Stomach (tissue), 4 donors: ENCODE measurements around the gene TAF11L11.
"Not testable (repeated sequence)": the region's sequence is repeated elsewhere in the genome, so short reads cannot be mapped to it uniquely, and the experiment has no call there.

Experiments used
- CTCF ChIP-seq, 7 experiments: fragments of 450-650 bp in 4 of 7; fragments of 200-600 bp in 3 of 7; sonication (generic) in 3 of 7; IDR thresholded peaks; one replicate each; pipeline ENCODE4 v1.5.1; 2016 to 2019; ENCODE audit warnings: antibody characterized with exemption in 7 of 7, control low read depth in 2 of 7, mild to moderate bottlenecking in 1 of 7
- EP300 ChIP-seq: sonication (generic); formaldehyde crosslinking; IDR thresholded peaks from one replicate; pipeline ENCODE4 v1.6.1; 2017; ENCODE audit warnings: antibody characterized with exemption
- POLR2A ChIP-seq, 4 donors: fragments of 450-650 bp; IDR thresholded peaks; one replicate each; pipeline ENCODE4 v1.6.1; 2016; ENCODE audit warnings: antibody characterized with exemption in 4 of 4, control low read depth in 2 of 4, mild to moderate bottlenecking in 1 of 4, moderate library complexity in 1 of 4
- POLR2AphosphoS5 ChIP-seq, 3 donors: sonication (generic); formaldehyde crosslinking; IDR thresholded peaks; one replicate each; pipeline ENCODE4 v1.6.1; 2016; ENCODE audit warnings: antibody characterized with exemption in 3 of 3

- not testable (repeated sequence) for TF ChIP-seq CTCF (IDR thresholded peaks at IDR 0.05); POLR2A (IDR thresholded peaks at IDR 0.05); POLR2AphosphoS5 (IDR thresholded peaks at IDR 0.05); EP300
Measured at GRCh38 chr5:17594255-17594654, 9.7 kb upstream of the TAF11L11 start, which contains the start of gene TAF11L9.
